Activated gamma-delta T cell treated with Interleukin-2 at 50 U/mL for 16 hours (primary cell): Measurements from ENCODE around the gene NR1H2.
"Not testable (repeated sequence)": the region's sequence is repeated elsewhere in the genome, so short reads cannot be mapped to it uniquely, and the experiment has no call there.

Experiments
- DNase-seq: peaks from one replicate; pipeline ENCODE4 v3.0.0-alpha.2; 2020

NR1H2 gene

DNA sequence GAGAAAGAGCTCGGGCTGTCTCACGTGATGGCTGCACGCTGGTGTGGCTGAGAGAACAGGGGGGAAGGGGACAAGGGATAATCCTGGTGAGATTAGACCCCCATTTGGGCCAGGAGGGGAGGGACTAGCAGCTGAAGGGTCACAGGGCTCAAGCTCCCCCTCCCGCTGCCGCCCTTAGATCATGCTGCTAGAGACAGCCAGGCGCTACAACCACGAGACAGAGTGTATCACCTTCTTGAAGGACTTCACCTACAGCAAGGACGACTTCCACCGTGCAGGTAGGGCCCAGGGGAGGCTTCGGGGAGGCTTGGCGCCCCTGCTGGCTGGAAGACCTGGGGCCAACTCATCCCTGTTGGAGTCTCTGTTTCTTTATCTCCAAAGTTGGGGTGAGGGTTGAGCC is 3.3 kb downstream of the NR1H2 start:
- DNase-seq = no peak

- no peak for DNase-seq
Measured at GRCh38 chr19:50380137-50380536, 3.9 kb downstream of the NR1H2 start.

DNA sequence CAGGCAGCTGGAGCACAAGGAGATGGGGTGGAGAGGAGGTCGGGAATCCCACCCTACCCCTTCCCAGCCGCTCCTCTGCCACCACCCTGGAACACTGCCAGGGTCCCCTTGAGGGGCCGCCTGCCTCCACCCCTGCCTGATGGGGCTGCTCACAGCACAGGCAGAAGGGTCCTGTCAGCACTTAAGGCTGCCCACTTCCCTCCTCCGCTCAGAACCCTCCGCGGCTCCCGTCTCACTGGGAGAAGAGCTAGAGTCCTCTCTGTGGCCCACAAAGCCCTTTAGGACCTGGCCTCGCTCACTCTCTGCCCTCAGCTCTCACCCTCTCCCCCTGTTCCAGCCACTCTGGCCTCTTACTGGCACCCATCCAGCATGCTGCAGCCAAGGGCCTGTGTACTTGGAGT is 4.5 kb downstream of the NR1H2 start:
- DNase-seq = no peak

DNA sequence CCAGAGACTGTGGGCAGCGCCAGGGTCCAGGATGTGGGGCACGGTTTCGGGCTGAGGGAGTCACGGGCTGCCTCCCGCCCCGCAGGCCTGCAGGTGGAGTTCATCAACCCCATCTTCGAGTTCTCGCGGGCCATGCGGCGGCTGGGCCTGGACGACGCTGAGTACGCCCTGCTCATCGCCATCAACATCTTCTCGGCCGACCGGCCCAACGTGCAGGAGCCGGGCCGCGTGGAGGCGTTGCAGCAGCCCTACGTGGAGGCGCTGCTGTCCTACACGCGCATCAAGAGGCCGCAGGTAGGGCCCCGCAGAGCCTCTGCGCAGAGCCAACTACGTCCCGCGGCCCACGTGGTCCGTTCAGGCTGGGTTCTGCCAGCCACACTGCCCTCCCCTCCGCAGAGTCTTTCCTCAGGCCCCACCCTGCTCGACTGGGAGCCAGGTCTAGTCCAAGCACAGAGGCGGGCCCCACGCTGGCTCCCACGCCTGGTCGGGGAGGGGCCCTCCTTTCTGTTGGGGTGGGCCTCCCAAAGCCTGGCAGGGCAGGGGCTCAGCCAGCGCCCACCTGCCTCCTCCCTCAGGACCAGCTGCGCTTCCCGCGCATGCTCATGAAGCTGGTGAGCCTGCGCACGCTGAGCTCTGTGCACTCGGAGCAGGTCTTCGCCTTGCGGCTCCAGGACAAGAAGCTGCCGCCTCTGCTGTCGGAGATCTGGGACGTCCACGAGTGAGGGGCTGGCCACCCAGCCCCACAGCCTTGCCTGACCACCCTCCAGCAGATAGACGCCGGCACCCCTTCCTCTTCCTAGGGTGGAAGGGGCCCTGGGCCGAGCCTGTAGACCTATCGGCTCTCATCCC is 5.8 kb downstream of the NR1H2 start:
- DNase-seq = no peak

GRCh38 chr19:50383001-50383851 is 7.0 kb downstream of the NR1H2 start:
- DNase-seq = no peak

- peak; percentile 98 for DNase-seq
Measured at GRCh38 chr19:50383852-50384684, 7.8 kb downstream of the NR1H2 start, which contains the start of gene POLD1. Gene POLD1 (plus strand): TSS chr19:50384347. CDS start chr19:50398852, 14,505 bp downstream.

DNA sequence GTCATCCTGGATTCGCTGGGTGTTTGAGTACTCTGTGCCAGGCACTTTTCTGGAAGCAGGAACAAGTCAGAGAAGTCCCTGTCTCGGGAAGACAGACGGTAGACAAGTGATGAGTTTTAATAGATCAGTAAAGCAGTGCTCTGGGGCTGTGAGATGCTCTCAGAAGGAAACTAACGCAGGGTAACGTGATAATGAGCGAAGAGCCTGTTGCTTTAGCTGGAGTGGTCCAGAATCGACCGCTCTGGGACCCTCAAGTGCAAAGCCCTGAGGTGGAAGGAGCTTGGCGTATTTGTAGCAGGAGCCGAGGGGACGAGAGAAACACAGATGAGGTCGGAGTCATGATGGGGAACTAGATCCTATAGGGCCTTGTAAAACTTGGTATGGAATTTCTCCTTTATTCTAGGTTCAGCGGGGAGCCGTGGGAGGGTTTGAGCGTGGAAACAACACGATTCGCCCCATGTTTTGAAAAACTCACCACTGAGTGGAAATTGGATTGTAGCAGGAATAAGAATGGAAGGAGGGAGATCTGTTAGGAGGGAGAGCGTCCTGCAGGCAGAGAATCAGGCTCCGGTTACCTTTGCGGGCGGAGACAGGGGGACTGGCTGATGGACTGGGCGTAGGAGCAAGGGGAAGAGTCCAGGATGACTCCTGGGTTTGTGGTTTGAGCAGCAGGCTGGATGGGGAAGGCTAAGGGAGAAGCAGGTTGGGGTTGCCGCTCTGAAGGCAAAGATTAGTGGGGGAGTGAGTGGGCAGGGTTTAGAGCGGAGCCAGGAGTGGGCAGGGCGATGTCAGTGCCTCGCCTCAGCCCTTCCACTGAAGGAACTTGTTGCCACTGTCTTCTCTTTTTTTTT is 8.7 kb downstream of the NR1H2 start:
- no peak for DNase-seq

- DNase-seq = no peak
Measured at GRCh38 chr19:50387176-50387867, 11.1 kb downstream of the NR1H2 start.

DNA sequence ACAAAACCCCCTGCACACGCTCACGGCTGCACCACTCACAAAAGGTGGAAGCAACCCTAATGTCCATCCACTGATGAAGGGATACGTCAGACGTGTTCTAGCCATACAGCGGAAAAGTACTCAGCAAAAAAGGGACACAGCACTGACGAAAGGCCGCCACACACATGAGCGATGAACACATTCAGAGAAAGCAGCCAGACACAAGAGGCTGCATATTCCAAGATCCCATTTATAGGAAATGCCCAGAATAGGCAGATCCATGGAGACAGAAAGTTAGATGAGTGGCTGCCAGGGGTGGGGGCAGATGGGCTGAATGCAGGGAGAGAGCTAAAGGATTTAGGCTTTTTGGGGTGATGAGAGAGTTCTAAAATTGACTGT is 11.6 kb downstream of the NR1H2 start:
- no peak for DNase-seq

DNA sequence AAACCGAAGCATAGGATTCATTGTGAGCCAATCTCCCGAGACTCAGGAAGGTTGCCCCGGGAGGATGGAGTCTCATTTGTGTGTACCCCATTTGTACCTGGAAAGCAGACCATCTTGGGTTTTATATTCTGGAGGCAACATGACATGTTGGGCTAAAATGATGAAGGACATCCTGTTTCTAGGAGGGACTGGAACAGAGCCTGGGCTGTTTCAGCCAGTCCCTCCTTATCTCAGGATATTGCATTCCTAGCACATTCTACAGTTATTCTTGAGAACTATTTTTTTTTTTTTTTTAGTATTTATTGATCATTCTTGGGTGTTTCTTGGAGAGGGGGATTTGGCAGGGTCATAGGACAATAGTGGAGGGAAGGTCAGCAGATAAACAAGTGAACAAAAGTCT is 14.0 kb downstream of the NR1H2 start:
- not testable (repeated sequence) for DNase-seq

DNA sequence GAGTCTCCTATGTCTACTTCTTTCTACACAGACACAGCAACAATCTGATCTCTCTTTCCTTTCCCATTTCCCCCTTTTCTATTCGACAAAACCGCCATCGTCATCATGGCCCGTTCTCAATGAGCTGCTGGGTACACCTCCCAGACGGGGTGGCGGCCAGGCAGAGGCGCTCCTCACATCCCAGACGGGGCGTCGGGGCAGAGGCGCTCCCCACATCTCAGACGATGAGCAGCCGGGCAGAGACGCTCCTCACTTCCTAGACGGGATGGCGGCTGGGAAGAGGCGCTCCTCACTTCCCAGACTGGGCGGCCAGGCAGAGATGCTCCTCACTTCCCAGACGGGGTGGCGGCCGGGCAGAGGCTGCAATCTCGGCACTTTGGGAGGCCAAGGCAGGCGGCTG is 14.7 kb downstream of the NR1H2 start:
- DNase-seq = not testable (repeated sequence)

DNA sequence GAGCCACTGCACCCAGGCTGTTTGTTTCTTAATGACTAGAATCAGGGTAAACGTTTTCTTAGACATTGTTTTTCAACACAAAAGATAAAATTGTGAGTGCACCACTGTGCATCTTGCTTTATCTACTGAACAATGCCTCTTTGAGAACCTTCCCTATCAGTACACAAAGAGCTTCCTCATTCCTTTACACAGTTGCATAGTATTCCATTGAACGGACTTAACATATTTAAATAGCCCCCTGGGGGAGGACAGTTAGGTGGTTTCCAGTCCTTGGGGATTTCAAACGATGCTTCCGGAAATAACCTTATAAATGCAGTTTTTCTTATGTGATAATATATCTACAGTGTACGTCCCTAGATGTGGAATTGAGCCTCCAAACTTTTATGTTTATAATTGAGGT is 16.5 kb downstream of the NR1H2 start:
- no peak for DNase-seq

DNA sequence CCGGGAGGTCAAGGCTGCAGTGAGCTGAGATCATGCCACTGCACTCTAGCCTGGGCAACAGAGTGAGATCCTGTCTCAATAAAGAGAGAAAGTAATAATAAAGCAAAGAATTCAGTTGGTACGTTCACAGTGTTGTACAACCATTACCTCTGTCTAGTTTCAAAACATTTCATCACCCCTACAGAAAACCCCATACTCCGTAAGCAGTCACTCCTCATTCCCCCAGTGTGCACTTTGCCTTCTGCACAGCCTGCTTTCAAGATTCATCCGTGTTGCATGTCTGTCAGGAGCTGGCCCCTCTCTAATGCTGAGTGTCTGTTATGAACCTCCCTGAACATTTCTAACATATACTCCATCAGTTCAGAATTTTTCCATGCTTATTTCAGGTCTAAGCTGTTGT is 17.3 kb downstream of the NR1H2 start:
- DNase-seq = no peak

GRCh38 chr19:50394017-50394416 is 17.8 kb downstream of the NR1H2 start:
- no peak for DNase-seq

GRCh38 chr19:50398675-50399367 is 22.6 kb downstream of the NR1H2 start:
- no peak for DNase-seq

GRCh38 chr19:50399368-50399745 is 23.1 kb downstream of the NR1H2 start:
- no peak for DNase-seq

DNA sequence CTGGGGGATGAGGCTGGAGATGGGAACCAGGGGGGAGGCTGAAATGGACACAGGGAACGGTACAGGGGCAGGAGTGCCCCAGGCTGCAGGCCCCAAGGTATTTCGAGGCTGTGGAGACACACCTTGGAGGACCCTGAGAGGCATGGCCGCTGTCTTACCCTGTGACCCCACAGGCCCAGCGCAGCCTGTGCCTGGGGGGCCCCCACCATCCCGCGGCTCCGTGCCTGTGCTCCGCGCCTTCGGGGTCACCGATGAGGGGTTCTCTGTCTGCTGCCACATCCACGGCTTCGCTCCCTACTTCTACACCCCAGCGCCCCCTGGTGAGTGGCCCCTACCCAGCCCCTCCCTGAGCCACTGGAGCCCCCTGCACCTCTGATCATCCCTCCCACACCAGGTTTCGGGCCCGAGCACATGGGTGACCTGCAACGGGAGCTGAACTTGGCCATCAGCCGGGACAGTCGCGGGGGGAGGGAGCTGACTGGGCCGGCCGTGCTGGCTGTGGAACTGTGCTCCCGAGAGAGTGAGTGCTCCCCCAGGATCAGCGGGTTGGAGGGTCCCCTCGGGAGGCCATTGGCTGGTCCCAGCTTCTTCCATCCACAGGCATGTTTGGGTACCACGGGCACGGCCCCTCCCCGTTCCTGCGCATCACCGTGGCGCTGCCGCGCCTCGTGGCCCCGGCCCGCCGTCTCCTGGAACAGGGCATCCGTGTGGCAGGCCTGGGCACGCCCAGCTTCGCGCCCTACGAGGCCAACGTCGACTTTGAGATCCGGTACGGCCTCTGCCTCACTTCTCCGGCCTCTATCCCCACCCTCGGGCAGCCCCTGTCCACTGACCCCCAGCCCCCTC is 25.6 kb downstream of the NR1H2 start:
- no peak for DNase-seq

GRCh38 chr19:50402544-50403301 is 26.5 kb downstream of the NR1H2 start:
- DNase-seq = no peak
